C4-2B (cell line): ENCODE data around the gene CALCB.

Source experiments
- CTCF ChIP-seq: fragments of 450-650 bp; conservative IDR thresholded peaks from 2 replicates; pipeline ENCODE4 v1.5.1; 2017; ENCODE audit warnings: mild to moderate bottlenecking
- ZFX ChIP-seq: fragments of 450-650 bp; IDR thresholded peaks from 2 replicates; pipeline ENCODE4 v1.6.1; 2017

- no peak for TF ChIP-seq CTCF
- no peak for TF ChIP-seq ZFX
Observed at GRCh38 chr11:15034687-15035267, 38.6 kb upstream of the CALCB start.
